SK-N-SH treated with all-trans-retinoic acid at 6 μM for 48 hours (cell line): ENCODE measurements around the gene PPARGC1A.

Experiments used
- ATAC-seq: fragments of 200-7000 bp; cut with Tn5 transposase; 3 replicates; pipeline ENCODE4 v1.9.1; 2020; ENCODE audit warnings: mild to moderate bottlenecking, moderate library complexity
- ARNTL ChIP-seq: fragments of 450-650 bp; formaldehyde crosslinking; IDR thresholded peaks from 2 replicates; pipeline ENCODE4 v1.5.0; 2020; ENCODE audit warnings: low read depth, mild to moderate bottlenecking, moderate library complexity, borderline replicate concordance
- BACH2 ChIP-seq: fragments of 250-450 bp; sonication (Bioruptor Pico); IDR thresholded peaks from 2 replicates; pipeline ENCODE4 v1.9.0; 2021; ENCODE audit warnings: mild to moderate bottlenecking, borderline replicate concordance
- CSDC2 ChIP-seq: fragments of 250-450 bp; sonication (Bioruptor Pico); IDR thresholded peaks from 2 replicates; pipeline ENCODE4 v1.5.0; 2020; ENCODE audit warnings: mild to moderate bottlenecking, moderate library complexity
- ESRRG ChIP-seq: fragments of 250-450 bp; sonication (Bioruptor Pico); IDR thresholded peaks from 2 replicates; pipeline ENCODE4 v1.6.1; 2021; ENCODE audit warnings: mild to moderate bottlenecking
- GLIS3 ChIP-seq: fragments of 250-450 bp; sonication (Bioruptor Pico); IDR thresholded peaks from 2 replicates; pipeline ENCODE4 v1.5.0; 2020; ENCODE audit warnings: mild to moderate bottlenecking, moderate library complexity
- ISL1 ChIP-seq: fragments of 250-450 bp; sonication (Bioruptor Pico); IDR thresholded peaks from 2 replicates; pipeline ENCODE4 v2.1.2; 2022; ENCODE audit warnings: mild to moderate bottlenecking, moderate library complexity
- OSR1 ChIP-seq: fragments of 250-450 bp; sonication (Bioruptor Pico); IDR thresholded peaks from 2 replicates; pipeline ENCODE4 v1.8.0; 2022; ENCODE audit warnings: moderate library complexity, mild to moderate bottlenecking, inconsistent platforms
- PPARA ChIP-seq: fragments of 250-450 bp; sonication (Bioruptor Pico); IDR thresholded peaks from 2 replicates; pipeline ENCODE4 v1.5.0; 2020; ENCODE audit warnings: mild to moderate bottlenecking, borderline replicate concordance
- RARB ChIP-seq: fragments of 250-450 bp; sonication (Bioruptor Pico); IDR thresholded peaks from 2 replicates; pipeline ENCODE4 v1.8.0; 2021; ENCODE audit warnings: mild to moderate bottlenecking, moderate library complexity
- SNAI2 ChIP-seq: fragments of 250-450 bp; sonication (Bioruptor Pico); IDR thresholded peaks from 2 replicates; pipeline ENCODE4 v1.5.0; 2020; ENCODE audit warnings: mild to moderate bottlenecking, moderate library complexity
- TOX ChIP-seq: fragments of 250-450 bp; sonication (Bioruptor Pico); IDR thresholded peaks from 2 replicates; pipeline ENCODE4 v1.8.0; 2021; ENCODE audit warnings: mild to moderate bottlenecking, moderate library complexity, borderline replicate concordance
- ZC3H10 ChIP-seq: fragments of 250-450 bp; sonication (Bioruptor Pico); IDR thresholded peaks from 2 replicates; pipeline ENCODE4 v1.5.1; 2021; ENCODE audit warnings: mild to moderate bottlenecking, moderate library complexity
- ZFP3 ChIP-seq: fragments of 250-450 bp; sonication (Bioruptor Pico); IDR thresholded peaks from 2 replicates; pipeline ENCODE4 v1.5.0; 2020; ENCODE audit warnings: mild to moderate bottlenecking, moderate library complexity
- ZFP30 ChIP-seq: fragments of 450-650 bp; formaldehyde crosslinking; IDR thresholded peaks from 2 replicates; pipeline ENCODE4 v1.5.0; 2022; ENCODE audit warnings: mild to moderate bottlenecking, moderate library complexity
- ZNF565 ChIP-seq: fragments of 450-650 bp; formaldehyde crosslinking; conservative IDR thresholded peaks from 2 replicates; pipeline ENCODE4 v1.5.0; 2020; ENCODE audit warnings: low read depth, mild to moderate bottlenecking, moderate library complexity
- ZNF70 ChIP-seq: fragments of 450-650 bp; formaldehyde crosslinking; IDR thresholded peaks from 2 replicates; pipeline ENCODE4 v1.5.0; 2020; ENCODE audit warnings: mild to moderate bottlenecking, moderate library complexity
- ZNF8 ChIP-seq: fragments of 450-650 bp; formaldehyde crosslinking; IDR thresholded peaks from 2 replicates; pipeline ENCODE4 v1.5.0; 2020; ENCODE audit warnings: mild to moderate bottlenecking, moderate library complexity
- TF ChIP-seq, protein P1 (sequence below): fragments of 250-450 bp; sonication (Bioruptor Pico); IDR thresholded peaks from 2 replicates; pipeline ENCODE4 v1.5.1; 2020; ENCODE audit warnings: low read depth, mild to moderate bottlenecking, moderate library complexity
- TF ChIP-seq, protein P2 (sequence below): fragments of 250-450 bp; sonication (Bioruptor Pico); IDR thresholded peaks from 2 replicates; pipeline ENCODE4 v1.5.1; 2021; ENCODE audit warnings: mild to moderate bottlenecking, moderate library complexity
- TF ChIP-seq, protein P3 (sequence below): fragments of 250-450 bp; sonication (Bioruptor Pico); IDR thresholded peaks from 2 replicates; pipeline ENCODE4 v1.8.0; 2021; ENCODE audit warnings: low read depth, mild to moderate bottlenecking, moderate library complexity, borderline replicate concordance
- TF ChIP-seq, protein P4 (sequence below): fragments of 250-450 bp; sonication (Bioruptor Pico); IDR thresholded peaks from 2 replicates; pipeline ENCODE4 v1.8.0; 2020; ENCODE audit warnings: mild to moderate bottlenecking, moderate library complexity, borderline replicate concordance
- TF ChIP-seq, protein P5 (sequence below): fragments of 250-450 bp; sonication (Bioruptor Pico); IDR thresholded peaks from 2 replicates; pipeline ENCODE4 v1.5.0; 2020; ENCODE audit warnings: mild to moderate bottlenecking, moderate library complexity

PPARGC1A gene

DNA sequence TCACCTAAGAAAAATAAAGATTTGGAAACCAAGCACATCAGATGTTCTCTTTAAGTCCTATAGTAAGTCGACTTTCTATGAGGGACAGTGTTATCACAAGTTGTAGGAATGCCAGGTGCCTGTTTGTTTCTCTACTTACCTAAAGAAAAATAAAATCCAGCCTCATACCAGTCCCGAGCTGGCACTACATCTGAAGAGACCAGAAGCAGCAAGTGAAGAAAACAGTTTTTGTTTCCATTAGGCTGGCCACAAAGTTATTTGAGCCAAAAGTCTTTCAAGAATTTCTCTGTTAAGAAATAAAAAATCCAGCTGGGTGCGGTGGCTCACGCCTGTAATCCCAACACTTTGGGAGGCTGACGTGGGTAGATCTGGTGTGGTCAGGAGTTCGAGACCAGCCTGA is 10.8 kb upstream of the PPARGC1A start:
- no peak for ATAC-seq
- no peak for TF ChIP-seq TOX (CRISPR knock-in tag)
- no peak for TF ChIP-seq ISL1
- TF ChIP-seq, protein P1, sequence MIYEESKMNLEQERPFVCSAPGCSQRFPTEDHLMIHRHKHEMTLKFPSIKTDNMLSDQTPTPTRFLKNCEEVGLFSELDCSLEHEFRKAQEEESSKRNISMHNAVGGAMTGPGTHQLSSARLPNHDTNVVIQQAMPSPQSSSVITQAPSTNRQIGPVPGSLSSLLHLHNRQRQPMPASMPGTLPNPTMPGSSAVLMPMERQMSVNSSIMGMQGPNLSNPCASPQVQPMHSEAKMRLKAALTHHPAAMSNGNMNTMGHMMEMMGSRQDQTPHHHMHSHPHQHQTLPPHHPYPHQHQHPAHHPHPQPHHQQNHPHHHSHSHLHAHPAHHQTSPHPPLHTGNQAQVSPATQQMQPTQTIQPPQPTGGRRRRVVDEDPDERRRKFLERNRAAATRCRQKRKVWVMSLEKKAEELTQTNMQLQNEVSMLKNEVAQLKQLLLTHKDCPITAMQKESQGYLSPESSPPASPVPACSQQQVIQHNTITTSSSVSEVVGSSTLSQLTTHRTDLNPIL (CRISPR knock-in tag), result no peak
- TF ChIP-seq BACH2 (CRISPR knock-in tag), result no peak

DNA sequence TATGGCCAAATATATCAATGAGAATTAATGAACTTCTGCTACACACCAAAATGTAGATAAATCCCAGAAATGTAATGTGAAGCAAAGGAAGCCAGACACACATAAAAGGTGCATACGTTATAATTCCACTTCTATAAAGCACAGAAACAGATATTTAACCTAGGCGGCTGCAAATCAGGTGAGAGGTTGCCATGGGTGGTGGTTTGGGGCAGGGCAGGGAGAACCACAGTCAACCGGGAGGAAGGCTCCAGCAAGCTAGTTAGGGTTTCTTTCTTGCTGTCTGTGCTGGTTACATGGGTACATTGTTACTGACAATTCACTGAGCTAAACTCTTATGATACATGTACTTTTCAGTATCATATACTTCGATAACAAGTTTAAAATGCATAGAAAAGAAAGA is 9.7 kb upstream of the PPARGC1A start:
- no peak for TF ChIP-seq ISL1
- no peak for ATAC-seq

DNA sequence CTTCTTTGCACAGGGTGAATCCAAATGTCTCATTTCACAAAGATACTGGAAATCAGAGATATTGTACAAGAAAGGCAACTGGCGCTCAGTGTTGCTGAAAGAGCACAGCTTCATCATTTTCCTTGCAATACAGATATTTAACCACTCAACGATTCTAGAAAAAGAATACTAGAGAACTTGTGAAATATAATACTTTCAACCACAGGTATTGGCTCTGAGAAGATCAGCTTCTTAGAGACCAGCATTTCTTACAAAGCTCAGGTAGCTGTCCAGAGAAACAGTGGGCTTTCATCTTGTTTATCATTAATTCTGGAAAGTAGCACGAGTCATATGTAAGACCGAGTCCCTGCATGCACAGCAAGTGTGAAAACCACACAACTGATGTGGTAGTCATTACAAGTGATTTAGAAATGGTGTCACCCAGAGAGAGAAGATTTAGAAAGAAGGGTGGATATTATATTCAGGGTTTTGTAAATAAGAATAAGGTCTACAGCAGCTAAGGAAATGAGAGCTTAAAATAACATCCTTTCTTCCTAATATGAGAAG is 7.8 kb upstream of the PPARGC1A start:
- no peak for ATAC-seq
- no peak for TF ChIP-seq RARB (CRISPR knock-in tag)

DNA sequence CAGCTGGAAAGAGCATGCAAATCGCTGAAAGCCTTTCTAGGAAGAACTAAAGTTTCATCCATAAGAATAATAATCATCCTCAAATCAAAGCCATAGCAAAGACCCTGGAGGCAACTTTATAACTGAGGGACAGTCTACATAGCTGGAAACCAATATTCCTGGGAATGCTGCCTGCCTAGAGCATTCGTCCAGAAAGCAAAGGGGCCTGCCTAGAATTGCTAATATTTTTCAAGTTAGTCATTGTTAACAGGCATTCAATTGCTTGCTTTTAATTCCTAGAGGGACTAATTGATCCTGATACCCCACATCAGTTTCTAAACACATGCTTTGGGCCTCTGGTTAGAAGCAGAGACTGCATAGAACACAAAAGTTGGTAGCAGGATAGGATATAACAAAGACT is 4.2 kb upstream of the PPARGC1A start:
- no peak for TF ChIP-seq PPARA
- no peak for TF ChIP-seq ZFP30 (CRISPR knock-in tag)
- no peak for TF ChIP-seq ARNTL
- no peak for TF ChIP-seq CSDC2 (CRISPR knock-in tag)
- TF ChIP-seq, protein P2, sequence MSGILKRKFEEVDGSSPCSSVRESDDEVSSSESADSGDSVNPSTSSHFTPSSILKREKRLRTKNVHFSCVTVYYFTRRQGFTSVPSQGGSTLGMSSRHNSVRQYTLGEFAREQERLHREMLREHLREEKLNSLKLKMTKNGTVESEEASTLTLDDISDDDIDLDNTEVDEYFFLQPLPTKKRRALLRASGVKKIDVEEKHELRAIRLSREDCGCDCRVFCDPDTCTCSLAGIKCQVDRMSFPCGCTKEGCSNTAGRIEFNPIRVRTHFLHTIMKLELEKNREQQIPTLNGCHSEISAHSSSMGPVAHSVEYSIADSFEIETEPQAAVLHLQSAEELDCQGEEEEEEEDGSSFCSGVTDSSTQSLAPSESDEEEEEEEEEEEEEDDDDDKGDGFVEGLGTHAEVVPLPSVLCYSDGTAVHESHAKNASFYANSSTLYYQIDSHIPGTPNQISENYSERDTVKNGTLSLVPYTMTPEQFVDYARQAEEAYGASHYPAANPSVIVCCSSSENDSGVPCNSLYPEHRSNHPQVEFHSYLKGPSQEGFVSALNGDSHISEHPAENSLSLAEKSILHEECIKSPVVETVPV (CRISPR knock-in tag), result no peak
- TF ChIP-seq, protein P1 (CRISPR knock-in tag), result no peak
- TF ChIP-seq TOX (CRISPR knock-in tag), result no peak
- TF ChIP-seq ZNF565 (CRISPR knock-in tag), result no peak
- TF ChIP-seq ISL1, result no peak
- TF ChIP-seq BACH2 (CRISPR knock-in tag), result no peak
- TF ChIP-seq ZC3H10 (CRISPR knock-in tag), result no peak
- TF ChIP-seq RARB (CRISPR knock-in tag), result no peak
- TF ChIP-seq SNAI2 (CRISPR knock-in tag), result no peak
- no peak for TF ChIP-seq OSR1 (CRISPR knock-in tag)
- TF ChIP-seq, protein P3, sequence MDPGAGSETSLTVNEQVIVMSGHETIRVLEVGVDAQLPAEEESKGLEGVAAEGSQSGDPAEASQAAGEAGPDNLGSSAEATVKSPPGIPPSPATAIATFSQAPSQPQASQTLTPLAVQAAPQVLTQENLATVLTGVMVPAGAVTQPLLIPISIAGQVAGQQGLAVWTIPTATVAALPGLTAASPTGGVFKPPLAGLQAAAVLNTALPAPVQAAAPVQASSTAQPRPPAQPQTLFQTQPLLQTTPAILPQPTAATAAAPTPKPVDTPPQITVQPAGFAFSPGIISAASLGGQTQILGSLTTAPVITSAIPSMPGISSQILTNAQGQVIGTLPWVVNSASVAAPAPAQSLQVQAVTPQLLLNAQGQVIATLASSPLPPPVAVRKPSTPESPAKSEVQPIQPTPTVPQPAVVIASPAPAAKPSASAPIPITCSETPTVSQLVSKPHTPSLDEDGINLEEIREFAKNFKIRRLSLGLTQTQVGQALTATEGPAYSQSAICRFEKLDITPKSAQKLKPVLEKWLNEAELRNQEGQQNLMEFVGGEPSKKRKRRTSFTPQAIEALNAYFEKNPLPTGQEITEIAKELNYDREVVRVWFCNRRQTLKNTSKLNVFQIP, result no peak
- no peak for TF ChIP-seq ESRRG (CRISPR knock-in tag)
- TF ChIP-seq, protein P4, sequence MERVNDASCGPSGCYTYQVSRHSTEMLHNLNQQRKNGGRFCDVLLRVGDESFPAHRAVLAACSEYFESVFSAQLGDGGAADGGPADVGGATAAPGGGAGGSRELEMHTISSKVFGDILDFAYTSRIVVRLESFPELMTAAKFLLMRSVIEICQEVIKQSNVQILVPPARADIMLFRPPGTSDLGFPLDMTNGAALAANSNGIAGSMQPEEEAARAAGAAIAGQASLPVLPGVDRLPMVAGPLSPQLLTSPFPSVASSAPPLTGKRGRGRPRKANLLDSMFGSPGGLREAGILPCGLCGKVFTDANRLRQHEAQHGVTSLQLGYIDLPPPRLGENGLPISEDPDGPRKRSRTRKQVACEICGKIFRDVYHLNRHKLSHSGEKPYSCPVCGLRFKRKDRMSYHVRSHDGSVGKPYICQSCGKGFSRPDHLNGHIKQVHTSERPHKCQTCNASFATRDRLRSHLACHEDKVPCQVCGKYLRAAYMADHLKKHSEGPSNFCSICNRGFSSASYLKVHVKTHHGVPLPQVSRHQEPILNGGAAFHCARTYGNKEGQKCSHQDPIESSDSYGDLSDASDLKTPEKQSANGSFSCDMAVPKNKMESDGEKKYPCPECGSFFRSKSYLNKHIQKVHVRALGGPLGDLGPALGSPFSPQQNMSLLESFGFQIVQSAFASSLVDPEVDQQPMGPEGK (CRISPR knock-in tag), result no peak
- TF ChIP-seq ZFP3 (CRISPR knock-in tag), result no peak
- TF ChIP-seq ZNF8 (CRISPR knock-in tag), result no peak
- ATAC-seq, result no peak

DNA sequence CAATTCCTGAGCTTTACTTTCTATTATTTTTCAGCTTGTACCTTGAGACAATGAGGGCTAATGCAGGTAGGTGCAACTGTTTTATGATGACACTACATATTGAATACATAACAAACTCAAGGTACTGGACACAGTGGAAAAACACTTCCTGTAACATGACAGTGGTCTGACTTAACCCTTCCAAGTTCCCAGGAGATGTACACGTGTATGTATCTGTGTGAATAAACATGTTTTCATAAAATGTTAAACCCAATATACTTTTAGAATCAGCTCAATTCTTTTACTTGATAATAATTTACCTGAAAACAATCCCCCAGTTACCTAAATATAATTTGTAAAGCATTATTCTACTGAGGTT is 1.2 kb upstream of the PPARGC1A start:
- ATAC-seq, result no peak
- TF ChIP-seq ISL1 (no peak), SNAI2 (CRISPR knock-in tag) (no peak), BACH2 (CRISPR knock-in tag) (no peak), GLIS3 (CRISPR knock-in tag) (no peak), ZNF70 (CRISPR knock-in tag) (no peak), RARB (CRISPR knock-in tag) (no peak), ZFP3 (CRISPR knock-in tag) (no peak)
- TF ChIP-seq, protein P2 (CRISPR knock-in tag), result no peak
- TF ChIP-seq, protein P5, sequence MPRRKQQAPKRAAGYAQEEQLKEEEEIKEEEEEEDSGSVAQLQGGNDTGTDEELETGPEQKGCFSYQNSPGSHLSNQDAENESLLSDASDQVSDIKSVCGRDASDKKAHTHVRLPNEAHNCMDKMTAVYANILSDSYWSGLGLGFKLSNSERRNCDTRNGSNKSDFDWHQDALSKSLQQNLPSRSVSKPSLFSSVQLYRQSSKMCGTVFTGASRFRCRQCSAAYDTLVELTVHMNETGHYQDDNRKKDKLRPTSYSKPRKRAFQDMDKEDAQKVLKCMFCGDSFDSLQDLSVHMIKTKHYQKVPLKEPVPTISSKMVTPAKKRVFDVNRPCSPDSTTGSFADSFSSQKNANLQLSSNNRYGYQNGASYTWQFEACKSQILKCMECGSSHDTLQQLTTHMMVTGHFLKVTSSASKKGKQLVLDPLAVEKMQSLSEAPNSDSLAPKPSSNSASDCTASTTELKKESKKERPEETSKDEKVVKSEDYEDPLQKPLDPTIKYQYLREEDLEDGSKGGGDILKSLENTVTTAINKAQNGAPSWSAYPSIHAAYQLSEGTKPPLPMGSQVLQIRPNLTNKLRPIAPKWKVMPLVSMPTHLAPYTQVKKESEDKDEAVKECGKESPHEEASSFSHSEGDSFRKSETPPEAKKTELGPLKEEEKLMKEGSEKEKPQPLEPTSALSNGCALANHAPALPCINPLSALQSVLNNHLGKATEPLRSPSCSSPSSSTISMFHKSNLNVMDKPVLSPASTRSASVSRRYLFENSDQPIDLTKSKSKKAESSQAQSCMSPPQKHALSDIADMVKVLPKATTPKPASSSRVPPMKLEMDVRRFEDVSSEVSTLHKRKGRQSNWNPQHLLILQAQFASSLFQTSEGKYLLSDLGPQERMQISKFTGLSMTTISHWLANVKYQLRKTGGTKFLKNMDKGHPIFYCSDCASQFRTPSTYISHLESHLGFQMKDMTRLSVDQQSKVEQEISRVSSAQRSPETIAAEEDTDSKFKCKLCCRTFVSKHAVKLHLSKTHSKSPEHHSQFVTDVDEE (CRISPR knock-in tag), result no peak
